ENCODE measurements around the gene CCDC149. TPM values are rescaled to one million over a fixed set of nuclear protein-coding genes. Genes with fewer than 3 reads are reported as not detected.

Gene CCDC149
- total RNA-seq, 1 donor from 2014 or later: 20.6 TPM

DNA sequence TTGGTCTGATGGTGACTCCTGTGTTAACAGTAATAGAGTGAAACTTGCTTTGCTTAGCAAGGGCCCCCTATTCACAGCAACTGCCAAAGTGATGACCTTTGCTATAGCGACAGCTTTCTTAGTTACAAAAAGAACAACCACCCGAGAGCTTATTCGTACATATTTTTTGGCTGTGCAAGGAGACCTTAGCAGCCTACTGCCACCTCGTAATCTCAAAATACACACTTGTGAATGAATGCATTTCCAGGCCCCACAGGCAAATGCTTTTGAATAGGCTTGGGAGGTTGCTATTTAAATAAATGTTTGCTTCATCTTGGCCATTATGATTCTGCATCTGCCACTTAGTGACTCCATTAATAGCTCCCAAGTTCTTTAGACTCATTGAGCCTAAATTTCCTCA is 47.4 kb downstream of the CCDC149 start:
- DNase-seq (ENCODE audit: extremely low spot score, unreplicated experiment): no peak
- TF ChIP-seq, protein P1, sequence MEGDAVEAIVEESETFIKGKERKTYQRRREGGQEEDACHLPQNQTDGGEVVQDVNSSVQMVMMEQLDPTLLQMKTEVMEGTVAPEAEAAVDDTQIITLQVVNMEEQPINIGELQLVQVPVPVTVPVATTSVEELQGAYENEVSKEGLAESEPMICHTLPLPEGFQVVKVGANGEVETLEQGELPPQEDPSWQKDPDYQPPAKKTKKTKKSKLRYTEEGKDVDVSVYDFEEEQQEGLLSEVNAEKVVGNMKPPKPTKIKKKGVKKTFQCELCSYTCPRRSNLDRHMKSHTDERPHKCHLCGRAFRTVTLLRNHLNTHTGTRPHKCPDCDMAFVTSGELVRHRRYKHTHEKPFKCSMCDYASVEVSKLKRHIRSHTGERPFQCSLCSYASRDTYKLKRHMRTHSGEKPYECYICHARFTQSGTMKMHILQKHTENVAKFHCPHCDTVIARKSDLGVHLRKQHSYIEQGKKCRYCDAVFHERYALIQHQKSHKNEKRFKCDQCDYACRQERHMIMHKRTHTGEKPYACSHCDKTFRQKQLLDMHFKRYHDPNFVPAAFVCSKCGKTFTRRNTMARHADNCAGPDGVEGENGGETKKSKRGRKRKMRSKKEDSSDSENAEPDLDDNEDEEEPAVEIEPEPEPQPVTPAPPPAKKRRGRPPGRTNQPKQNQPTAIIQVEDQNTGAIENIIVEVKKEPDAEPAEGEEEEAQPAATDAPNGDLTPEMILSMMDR (IDR thresholded peaks at IDR 0.05): no peak
- H3K9me3 Mint-ChIP-seq (ENCODE audit: unreplicated experiment): peaks cover 6% of the 10 kb centered on the region
- no peaks in the 10 kb centered on the region for H3K27me3 Mint-ChIP-seq (ENCODE audit: unreplicated experiment)
- no peaks in the 10 kb centered on the region for H3K4me1 Mint-ChIP-seq (ENCODE audit: unreplicated experiment)
- peaks cover 39% of the 10 kb centered on the region for H3K36me3 Mint-ChIP-seq (ENCODE audit: unreplicated experiment)
- no peak overlapping the region for H3K27ac Mint-ChIP-seq (ENCODE audit: unreplicated experiment)
- H3K4me3 Mint-ChIP-seq (ENCODE audit: unreplicated experiment): no peak overlapping the region

DNA sequence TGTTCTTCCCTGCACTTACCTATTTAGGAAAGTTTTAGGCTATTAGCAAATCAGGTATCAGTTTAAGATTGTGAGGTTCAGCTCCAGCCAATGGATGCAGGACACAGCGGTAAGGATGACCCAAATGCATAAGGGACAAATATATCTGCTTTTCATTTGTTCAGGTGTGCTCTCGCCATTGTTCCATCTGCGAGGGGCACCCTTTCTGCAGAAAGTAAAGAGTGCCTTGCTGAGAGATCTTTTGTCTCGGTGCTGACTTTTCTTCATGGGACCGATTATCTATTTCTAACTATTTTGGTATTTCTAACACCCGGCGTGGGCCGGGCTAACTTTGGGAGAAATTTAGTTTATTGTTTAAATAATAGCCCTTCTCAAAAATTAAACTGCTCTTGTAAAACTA is 49.0 kb downstream of the CCDC149 start:
- Mint-ChIP-seq H3K4me3 (ENCODE audit: unreplicated experiment) (no peak overlapping the region), H3K27ac (ENCODE audit: unreplicated experiment) (no peak overlapping the region), H3K36me3 (ENCODE audit: unreplicated experiment) (peaks cover 36% of the 10 kb centered on the region), H3K4me1 (ENCODE audit: unreplicated experiment) (peaks cover 2% of the 10 kb centered on the region), H3K27me3 (ENCODE audit: unreplicated experiment) (no peaks in the 10 kb centered on the region), H3K9me3 (ENCODE audit: unreplicated experiment) (peaks cover 6% of the 10 kb centered on the region)
- no peak for DNase-seq (ENCODE audit: extremely low spot score, unreplicated experiment)
- TF ChIP-seq, protein P1 (IDR thresholded peaks at IDR 0.05): no peak

DNA sequence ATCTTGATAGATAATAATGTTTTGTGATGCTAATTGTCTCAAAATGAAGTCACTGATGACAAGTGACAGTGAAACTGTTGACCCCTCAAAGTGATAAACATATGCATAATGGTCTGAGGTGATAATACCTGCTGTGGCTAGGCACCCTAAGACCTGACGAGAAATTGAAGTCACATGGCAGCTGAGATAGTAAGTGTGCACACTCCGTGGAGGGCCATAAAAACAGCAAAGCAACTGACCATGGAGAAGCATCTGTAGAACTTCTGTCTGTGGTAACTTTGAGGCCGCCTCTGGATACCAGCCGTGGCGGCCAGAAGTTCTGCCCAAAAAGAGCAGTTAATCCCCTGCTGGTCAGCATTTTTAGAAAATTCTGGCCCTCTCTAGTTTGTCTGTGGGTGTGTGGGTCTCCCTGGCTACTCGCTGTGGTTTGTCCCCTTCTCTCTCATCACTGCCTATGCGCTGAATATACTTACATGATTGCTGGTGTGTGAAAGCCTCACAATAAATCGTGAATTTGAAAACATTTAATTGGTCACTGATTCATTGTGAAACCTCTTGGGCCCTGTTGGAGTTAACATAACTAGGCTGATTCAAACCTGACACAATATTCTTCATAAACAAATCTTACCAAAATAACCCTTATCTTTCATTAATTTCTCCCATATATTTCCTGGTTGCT is 50.6 kb downstream of the CCDC149 start:
- TF ChIP-seq, protein P1 (IDR thresholded peaks at IDR 0.05): no peak
- H3K4me3 Mint-ChIP-seq (ENCODE audit: unreplicated experiment): no peak overlapping the region
- no peak for DNase-seq (ENCODE audit: extremely low spot score, unreplicated experiment)
- peaks cover 6% of the 10 kb centered on the region for H3K9me3 Mint-ChIP-seq (ENCODE audit: unreplicated experiment)
- H3K27me3 Mint-ChIP-seq (ENCODE audit: unreplicated experiment): no peaks in the 10 kb centered on the region
- peaks cover 18% of the 10 kb centered on the region for H3K4me1 Mint-ChIP-seq (ENCODE audit: unreplicated experiment)
- no peak overlapping the region for H3K27ac Mint-ChIP-seq (ENCODE audit: unreplicated experiment)
- peaks cover 27% of the 10 kb centered on the region for H3K36me3 Mint-ChIP-seq (ENCODE audit: unreplicated experiment)

DNA sequence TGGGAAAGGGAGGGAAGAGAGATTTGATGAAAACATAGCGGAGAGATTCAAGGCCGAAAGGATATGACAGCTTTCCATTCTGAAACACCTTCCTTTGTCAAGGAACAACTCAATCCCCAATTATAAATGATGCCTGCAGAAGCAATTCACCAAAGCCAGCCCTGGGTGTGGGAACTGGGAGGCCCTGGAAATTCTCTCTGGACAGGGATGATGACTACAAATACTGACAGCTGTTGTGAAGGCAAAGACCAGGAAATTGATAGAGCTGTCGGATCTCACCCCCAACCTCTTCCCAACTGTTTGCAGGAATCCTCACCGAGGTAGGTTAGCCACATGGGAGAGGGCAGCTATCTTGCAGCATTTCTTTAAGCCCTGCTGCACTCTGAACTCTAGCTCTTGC is 54.3 kb downstream of the CCDC149 start:
- no peak for DNase-seq (ENCODE audit: extremely low spot score, unreplicated experiment)
- Mint-ChIP-seq H3K27ac (ENCODE audit: unreplicated experiment) (peak overlapping the region; percentile 77), H3K4me1 (ENCODE audit: unreplicated experiment) (peaks cover 28% of the 10 kb centered on the region), H3K4me3 (ENCODE audit: unreplicated experiment) (no peak overlapping the region), H3K9me3 (ENCODE audit: unreplicated experiment) (no peaks in the 10 kb centered on the region), H3K36me3 (ENCODE audit: unreplicated experiment) (peaks cover 12% of the 10 kb centered on the region), H3K27me3 (ENCODE audit: unreplicated experiment) (no peaks in the 10 kb centered on the region)
- TF ChIP-seq, protein P1 (IDR thresholded peaks at IDR 0.05): no peak

DNA sequence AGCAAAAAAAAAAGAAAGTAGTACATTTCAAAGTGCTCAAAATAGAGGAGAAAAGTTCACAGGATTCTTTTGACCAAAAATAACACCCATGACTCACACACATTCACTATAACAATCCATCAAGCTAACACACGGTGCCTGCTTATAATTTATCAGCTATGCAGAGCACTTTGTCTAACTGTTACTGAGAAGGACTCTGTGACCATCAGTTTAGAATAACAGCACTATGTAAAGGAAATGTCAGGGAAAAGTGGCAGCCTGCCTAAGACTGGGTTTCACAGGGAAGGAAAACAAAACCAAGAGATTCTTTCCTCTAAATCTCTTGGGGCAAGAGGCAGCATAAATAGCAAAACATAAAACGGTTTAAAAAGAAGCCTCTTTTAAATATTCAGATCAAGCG is 54.8 kb downstream of the CCDC149 start:
- Mint-ChIP-seq H3K27me3 (ENCODE audit: unreplicated experiment) (no peaks in the 10 kb centered on the region), H3K27ac (ENCODE audit: unreplicated experiment) (peak overlapping the region; percentile 77), H3K4me1 (ENCODE audit: unreplicated experiment) (peaks cover 30% of the 10 kb centered on the region), H3K4me3 (ENCODE audit: unreplicated experiment) (no peak overlapping the region), H3K36me3 (ENCODE audit: unreplicated experiment) (peaks cover 10% of the 10 kb centered on the region), H3K9me3 (ENCODE audit: unreplicated experiment) (no peaks in the 10 kb centered on the region)
- DNase-seq (ENCODE audit: extremely low spot score, unreplicated experiment): no peak
- TF ChIP-seq, protein P1 (IDR thresholded peaks at IDR 0.05): no peak

Measured in osteocyte (in vitro differentiated cells).